ENCODE data around the gene BEND3.
"Not testable (repeated sequence)": the region's sequence is repeated elsewhere in the genome, so short reads cannot be mapped to it uniquely, and the experiment has no call there.

BEND3 gene

DNA sequence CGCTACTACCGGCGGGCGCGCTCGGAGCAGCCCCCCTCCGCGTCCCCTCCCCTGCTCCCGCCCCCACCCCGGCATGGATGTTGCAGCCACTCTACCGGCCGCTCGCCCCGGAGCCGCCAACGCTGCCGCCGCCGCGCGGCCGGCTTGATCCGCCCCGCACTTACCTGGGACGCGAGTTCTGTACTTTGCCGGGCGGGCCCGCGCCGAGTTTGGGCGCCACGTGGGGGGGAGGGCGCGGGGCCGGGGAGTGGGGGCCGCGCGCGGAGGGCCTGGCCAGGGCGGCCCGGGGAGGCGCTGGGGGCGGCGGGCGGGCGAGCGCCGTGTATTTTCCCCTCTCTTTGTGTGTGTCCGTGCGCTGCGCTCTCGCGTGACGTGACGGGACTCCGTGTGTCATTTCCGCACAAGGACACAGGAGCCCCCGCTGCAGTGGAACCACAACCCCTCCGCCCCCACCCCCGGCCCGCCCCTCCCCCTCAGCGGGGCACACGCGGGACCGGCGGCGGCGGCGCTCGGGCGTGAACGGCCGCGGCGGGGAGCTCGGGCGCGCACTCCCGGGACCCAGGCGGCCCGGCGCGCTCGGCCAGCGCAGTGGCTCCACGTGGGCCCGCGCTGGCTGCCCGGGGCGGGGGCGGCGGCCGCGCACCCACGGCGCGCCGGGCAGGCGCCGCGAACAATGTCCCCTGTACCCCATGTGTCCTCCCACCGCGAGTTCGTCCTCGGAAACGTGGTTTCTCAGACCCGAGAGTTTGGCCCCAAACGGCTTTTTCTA is at the start of gene BEND3:
Gene BEND3, minus strand, starts transcription at position 590 of the 769 bp plus-strand sequence. CDS start 16,230 bp downstream, outside the sequence.
- DNase-seq = peak; percentile 65

DNA sequence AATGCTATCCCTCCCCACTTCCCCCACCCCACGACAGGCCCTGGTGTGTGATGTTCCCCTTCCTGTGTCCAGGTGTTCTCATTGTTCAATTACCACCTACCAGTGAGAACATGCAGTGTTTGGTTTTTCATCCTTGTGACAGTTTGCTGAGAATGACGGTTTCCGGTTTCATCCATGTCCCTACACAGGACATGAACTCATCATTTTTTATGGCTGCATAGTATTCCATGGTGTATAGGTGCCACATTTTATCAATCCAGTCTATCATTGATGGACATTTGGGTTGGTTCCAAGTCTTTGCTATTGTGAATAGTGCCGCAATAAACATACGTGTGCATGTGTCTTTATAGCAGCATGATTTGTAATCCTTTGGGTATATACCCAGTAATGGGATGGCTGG is 49.0 kb upstream of the BEND3 start:
- DNase-seq = not testable (repeated sequence)

DNA sequence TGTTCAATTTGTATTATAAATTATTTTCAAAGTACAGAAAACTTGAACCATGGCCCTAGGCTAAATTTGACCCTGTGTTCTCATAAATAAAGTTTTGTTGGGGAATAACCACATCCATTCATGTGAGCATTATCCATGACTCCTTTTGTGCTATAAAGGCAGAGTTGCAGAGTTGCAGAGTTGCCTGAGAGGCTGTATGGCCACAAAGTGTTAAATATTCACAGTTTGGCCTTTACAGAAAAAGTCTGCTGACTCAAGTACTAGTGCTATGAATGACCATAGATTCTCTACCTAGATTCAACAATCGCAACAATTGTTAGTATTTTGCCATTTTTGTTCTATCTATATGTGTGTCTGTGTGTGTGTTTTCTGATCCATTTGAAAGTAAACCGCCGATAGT is 46.2 kb upstream of the BEND3 start:
- DNase-seq = no peak

DNA sequence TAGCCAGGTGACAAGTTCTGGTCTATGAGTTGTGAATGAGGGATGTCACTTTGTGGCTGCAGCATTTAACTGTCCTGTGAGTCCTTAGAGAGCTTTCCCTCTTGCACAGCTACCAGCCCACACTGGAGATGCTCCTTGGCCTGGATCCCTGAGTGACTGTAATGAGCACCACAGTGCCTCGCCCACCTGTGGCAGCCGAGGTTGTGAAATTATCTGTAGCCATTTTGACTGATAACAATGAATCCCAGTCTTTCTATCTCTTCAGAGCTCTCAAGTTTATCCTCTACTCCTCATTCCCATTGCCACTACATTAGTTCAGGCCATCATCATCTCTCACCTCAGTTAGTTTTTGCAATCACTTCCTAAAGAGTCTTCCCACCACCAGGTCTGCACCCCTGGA is 41.3 kb upstream of the BEND3 start:
- DNase-seq = no peak

DNA sequence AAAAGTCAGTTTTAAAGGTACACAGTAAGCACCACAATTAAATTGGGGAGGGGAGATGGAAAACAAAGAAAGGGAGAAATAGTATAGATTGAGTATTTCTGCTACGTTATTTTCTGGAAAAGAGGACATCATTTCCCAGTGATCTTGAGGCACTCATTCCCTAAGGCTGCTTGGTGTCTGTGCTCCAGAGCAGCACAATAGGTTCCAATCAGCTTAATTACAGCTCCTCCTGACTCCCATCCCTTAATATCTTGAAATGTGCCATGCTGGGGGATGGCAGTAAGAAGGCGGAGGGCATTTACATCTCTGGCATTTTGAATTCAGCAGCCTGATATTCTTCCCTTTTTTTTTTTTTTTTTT is 39.5 kb upstream of the BEND3 start:
- DNase-seq = no peak

DNA sequence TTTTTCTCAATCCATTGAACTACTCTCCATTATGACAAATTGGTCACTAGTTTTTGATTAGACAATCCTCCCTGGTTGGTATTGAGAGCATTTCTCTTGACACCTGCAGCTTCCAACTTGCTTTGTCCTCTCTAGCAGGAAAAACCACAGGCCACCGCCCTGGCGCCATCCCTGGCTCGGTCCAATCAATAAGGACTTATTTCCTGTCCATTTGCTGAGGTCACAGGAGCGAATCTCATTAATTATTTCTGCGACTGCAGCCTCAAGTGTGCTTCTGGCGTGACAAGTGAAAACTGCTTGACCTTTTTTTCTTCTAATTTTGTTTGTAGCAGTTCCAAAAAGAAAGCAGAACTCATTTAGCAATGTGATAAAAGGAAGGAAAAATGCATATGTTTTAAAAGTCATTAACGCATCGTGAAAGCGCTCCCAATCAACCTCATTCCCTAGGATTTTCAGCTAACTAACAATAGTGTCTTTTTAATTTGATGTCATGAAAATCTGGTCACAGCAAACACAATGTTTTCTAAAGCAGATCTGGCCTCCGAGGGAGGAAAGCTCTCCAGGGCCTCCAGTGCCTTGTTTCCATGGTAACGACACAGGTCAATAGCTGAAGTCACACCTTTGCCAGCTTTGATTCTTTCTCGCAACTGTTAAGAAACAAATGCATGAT is 39.0 kb upstream of the BEND3 start:
- no peak for DNase-seq

DNA sequence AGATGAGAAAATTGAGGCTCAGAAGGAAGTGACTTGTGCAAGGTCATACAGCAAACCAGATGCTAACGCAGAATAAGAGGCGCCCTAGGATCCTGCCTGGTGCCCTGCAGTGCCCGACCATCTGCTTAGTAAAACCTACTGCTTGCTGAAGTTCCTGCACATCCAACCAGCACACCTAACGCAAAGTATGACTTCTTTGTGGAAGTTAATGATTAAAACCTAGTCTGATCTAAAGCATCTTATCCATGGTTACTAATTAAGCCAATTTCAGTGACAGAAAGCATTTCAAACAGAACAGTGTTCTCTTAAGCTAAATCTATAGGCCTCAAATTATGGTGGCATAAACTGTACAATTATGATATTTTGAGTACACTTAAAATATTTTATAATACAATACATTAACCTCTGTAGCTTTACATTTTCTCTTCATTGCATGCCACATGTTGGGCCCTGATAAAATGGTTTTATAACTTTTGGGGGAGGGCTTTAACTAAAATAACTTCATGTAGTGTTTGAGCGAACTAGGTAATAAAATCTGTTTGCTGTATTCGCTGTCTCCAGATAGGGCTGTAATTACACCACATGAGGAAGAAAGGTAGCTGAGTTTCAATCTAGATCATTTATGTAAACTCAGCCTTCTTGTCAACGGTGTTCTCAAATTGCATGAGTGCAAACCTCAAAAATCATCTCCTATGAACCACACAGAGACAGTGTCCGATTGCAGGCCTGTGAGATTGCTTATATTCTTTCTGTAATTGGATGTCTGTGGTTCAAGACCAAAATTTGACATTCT is 37.5 kb upstream of the BEND3 start:
- DNase-seq = no peak

DNA sequence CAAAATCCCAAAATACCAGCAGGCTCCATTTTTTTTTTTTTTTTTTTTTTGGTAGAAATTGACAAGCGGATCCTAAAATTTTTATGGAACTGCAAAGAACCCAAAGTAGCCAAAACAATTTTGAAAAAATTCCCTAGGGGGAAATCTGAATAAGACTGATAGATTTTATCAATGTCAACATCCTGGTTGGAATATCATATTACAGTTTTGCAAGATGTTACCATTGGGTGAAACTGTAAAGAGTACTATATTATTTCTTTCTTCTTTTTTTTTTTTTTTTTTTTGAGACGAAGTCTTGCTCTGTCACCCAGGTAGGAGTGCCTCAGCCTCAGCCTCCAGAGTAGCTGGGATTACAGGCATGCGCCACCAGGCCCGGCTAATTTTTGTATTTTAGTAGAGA is 29.4 kb upstream of the BEND3 start:
- no peak for DNase-seq

DNA sequence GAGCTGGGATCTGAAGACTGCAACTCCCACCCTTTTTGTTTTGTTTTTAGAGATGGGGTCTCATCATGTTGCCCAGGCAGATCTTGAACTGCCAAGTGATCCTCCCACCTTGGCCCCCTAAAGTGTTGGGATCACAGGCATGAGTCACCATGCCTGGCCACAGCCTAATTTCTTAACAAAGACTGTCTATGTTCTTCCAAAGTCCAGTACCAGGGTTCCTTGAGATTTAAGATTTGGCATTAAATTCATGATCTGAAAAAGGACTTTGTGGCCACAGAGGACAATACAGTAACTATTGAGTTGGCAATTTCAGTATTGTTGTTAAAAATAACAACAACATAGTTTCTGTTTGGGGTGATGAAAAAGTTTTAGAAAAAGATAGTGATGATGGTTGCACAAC is 28.7 kb upstream of the BEND3 start:
- DNase-seq = no peak

DNA sequence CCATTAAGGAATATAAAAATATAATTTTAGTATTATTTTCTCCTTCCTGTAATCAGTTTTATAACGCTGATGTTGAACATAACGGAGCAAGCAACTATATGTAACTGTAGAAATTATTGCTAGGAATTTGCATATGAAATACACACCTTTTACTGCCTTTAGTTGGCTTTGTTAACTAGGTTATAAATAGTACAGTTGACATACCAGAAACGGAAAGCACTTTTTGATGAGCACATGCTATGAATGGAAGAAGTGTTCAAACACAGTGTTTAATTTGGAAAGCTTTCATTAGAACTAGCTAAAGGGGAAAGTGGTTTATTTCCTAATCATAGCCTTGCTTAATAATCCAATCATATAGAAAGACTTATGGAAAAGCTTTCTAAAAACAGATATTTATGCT is 25.3 kb upstream of the BEND3 start:
- DNase-seq = no peak

DNA sequence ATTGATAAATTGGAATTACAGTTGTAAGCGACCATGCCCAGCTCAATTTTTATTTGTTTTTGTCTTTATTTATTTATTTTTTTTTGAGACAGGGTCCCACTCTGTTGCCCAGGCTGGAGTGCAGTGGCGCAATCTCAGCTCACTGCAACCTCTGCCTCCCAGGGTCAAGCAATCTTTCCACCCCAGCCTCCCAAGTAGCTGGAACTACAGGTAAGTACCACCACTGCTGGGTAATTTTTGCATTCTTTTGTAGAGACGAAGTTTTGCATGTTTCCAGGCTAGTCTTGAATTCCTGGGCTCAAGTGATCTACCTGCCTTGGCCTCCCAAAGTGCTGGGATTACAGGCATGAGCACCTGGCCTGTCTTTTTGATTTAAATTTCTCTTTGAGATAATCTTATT is 21.0 kb upstream of the BEND3 start:
- DNase-seq = not testable (repeated sequence)

DNA sequence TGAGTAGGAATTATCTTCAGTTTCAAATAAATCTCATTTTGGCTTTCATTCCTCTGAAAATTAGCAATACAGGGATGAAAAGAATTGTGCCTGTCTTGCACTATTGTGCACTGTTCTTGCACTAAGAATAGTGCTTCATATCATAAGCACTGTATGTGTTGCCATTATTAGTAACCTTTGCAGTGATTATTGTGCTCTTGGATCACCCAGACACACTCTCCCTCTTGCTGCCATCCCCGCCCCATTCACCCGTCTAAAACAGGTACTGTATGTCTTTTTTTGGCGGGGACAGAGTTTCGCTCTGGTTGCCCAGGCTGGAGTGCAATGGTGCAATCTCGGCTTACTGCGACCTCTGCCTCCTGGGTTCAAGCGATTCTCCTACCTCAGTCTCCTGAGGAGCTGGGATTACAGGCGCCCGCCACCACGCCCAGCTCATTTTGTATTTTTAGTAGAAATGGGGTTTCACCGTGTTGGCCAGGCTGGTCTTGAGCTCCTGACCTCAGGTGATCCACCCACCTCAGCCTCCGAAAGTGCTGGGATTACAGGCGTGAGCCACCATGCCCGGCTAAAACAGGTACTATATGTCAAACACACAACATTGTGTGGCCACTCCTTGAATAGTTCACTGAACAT is 19.8 kb upstream of the BEND3 start:
- DNase-seq = not testable (repeated sequence)

DNA sequence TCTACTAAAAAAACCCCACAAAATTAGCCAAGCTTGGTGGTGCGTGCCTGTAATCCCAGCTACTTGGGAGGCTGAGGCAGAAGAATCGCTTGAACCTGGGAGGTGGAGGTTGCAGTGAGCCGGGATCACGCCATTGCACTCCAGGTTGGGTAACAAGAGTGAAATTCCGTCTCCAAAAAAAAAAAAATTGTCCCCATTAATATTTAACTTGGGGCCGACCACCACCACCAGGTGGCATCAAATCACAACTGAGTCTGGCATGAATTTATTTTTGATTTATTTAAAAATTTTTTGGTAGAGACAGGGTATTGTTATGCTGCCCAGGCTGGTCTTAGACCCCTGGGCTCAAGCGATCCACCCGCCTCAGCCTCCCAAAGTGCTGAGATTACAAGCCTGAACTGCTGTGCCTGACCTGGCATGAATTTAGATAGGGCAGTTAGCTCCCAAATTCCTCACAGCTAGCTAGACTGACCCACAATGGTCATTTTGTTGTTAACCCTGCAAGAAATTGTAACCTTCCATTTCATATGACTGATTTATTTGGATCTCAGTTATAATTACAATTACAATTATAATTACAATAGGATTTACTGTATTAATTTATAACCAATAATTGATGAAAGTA is 17.1 kb upstream of the BEND3 start:
- peak; percentile 11 for DNase-seq

DNA sequence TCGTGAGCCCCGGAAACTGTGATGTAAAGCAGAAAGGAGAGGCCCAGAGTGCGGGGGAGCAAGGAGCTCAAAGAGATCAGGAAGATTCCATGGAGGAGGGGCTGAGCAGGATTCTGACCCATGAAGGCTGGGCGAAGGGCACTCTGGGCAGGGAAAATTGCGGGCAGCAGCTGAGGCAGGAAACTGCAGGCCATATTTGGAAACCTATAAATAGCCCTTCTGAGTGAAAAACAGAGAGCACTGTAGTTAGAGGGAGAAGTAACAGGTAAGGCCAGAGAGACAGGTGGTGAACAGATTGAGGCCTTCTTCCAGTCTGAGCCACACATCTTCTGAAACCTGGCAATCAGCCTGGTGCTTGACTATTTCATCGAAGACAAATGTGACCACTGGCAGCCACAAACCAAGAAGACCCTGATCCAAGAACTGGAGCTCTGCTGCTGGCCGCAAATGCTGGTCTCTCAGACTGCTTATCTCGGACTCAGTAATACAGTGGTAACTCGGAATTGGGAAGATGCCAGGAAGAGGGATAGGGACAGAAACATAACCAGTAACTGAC is 14.1 kb upstream of the BEND3 start:
- no peak for DNase-seq

DNA sequence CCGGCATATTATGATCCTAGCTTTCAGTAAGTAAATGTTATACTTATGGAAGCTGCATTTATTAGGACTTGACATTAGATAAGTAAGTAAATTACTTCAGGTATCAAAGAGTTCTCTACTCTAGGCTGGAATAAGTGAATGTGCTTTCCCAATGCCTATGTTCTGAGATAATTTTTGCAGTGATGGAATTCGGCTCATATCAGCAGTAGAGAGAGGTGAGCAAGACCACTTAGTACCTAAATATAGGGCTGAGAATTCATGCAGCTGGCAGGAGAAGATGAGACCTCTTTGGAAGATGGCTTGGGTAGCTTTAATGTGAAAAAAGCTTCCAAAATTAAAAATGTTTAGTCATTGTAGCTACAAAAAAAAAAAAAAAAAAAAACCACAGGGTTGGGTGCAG is 13.3 kb upstream of the BEND3 start:
- no peak for DNase-seq

DNA sequence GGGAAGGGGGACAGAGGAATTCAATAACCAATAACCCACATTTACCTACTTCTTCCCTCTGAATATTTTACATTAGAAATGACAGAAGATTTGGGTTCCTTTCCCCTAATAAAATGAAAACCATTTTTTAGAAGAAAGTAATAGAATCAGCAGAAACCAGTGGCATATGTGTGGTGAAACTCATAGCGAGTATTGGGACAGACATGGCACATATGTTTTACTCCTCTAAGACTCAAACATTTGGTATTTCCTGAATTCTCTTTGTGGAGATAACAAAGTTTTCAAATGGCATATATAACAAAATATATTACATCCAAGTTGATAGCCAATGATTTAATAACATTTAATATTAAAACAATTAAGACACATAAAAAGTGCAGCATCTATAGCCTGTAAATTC is 12.9 kb upstream of the BEND3 start:
- no peak for DNase-seq

DNA sequence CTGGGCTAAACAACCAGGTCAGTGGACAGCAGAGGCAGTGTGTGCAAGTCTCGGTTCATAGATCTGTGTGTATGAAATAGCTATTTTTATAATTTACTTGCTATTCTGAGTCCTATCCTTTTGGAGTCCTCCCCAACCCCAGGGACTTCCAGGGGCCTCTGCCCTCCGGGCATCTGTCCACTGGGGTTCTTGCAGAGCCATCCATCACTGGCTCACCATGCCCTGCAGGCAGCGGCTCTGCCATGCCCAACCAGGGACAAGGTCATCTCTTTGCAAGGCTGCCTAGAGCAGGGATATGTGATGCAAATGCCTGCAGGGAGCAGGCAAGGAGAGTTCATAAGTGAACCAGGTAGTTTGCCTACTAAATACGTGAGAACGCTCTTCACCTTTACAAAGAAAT is 10.5 kb upstream of the BEND3 start:
- DNase-seq = no peak

DNA sequence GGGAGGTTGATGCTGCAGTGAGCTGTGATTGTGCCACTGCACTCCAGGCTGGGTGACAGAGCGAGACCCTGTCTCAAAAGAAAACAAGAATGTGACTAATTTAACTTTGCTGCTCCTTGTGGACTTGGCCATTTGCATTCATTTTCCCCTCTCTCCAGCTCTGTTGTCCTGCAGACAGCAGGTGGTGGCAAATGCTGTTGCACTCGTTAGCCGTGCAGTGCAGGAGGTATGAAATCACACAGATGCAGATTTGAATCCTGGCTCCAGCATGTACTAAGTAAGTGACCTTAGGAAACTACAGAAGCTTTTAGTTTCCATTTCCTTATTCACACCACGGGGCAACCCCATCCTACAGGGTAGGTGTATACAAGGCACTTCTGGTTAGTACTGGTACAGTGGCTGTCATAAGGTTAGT is 9.6 kb upstream of the BEND3 start:
- DNase-seq = no peak

DNA sequence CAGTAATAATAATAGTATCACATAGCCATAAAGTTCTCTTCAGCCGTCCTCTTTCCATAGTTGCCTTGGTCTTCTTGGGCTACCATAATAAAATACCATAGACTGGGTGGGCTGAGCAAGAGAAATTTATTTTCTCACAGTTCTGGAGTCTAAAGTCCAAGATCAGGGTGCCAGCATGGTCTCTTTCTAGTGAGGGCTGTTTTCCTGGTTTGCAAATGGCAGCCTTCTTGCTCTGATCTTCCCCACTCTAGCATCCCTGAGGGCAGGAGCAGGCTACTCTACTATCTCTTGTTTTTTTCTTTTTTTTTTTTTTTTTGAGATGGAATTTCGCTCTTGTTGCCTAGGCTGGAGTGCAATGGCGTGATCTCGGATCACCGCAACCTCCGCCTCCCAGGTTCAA is 8.2 kb upstream of the BEND3 start:
- no peak for DNase-seq

DNA sequence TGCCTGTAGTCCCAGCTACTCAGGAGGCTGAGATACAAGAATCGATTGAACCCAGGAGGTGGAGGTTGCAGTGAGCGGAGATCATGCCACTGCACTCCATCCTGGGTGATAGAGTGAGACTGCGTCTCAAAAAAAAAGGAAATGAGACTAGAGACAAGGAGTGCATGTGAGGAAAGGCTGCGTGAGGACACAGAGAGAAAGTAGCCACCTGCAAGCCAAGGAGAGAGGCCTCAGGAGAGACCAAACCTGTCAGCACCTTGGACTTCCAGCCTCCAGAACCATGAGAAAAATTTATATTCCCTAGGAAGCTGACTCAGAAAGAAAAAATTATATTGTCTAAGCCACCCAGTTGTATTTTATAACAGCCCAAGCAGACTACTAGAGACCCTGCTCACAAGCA is 7.4 kb upstream of the BEND3 start:
- no peak for DNase-seq

DNA sequence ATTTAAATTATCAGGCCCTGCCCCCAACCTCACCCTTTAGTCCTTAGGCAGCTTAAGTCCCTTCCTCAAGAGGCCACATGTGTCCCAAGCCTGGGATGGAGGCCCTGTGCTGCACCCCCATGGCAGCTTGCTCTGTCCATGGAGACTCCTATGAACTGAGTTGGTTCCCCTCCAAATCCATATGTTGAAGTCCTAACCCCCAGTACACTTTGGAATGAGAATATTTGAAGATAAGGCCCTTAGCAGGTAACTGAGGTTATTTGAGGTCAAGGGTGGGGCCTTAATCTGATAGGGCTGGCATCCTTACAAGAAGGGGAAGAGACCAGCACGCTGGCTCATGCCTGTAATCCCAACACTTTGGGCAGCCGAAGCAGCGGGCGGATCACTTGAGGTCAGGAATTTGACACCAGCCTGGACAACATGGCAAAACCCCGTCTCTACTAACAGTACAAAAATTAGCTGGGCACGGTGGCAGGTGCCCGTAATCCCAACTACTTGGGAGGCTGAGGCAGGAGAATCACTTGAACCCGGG is 6.7 kb upstream of the BEND3 start:
- DNase-seq = no peak

DNA sequence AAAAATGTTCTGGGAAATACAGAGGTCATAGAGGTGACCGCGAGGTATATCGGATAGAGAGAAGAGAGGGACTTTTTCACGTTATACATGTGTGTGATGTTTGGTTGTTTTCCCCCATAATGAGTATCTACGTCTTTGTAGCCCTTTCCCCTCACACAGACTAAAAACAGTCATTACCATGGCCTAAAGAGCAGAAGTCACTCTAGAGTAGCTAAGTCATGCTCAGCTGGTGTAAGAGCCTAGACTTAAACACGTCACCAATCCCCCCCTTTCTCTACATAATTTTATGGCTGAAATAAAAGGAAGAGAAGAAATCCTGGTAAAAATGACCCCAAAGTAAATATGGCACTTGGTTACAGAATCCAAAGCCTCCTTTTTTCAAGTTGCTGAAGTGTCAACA is 6.0 kb upstream of the BEND3 start:
- no peak for DNase-seq
